NCI-H128 (cell line): ENCODE measurements around the gene PLIN3.
"Not testable (repeated sequence)": the region's sequence is repeated elsewhere in the genome, so short reads cannot be mapped to it uniquely, and the experiment has no call there.

Experiments used
- DNase-seq: peaks from one replicate; lab custom pipeline; 2025; ENCODE audit not compliant: unreplicated experiment; lab: John Stamatoyannopoulos, UW

Gene PLIN3

GRCh38 chr19:4849019-4849418 is 18.4 kb downstream of the PLIN3 start:
- no peak for DNase-seq

DNA sequence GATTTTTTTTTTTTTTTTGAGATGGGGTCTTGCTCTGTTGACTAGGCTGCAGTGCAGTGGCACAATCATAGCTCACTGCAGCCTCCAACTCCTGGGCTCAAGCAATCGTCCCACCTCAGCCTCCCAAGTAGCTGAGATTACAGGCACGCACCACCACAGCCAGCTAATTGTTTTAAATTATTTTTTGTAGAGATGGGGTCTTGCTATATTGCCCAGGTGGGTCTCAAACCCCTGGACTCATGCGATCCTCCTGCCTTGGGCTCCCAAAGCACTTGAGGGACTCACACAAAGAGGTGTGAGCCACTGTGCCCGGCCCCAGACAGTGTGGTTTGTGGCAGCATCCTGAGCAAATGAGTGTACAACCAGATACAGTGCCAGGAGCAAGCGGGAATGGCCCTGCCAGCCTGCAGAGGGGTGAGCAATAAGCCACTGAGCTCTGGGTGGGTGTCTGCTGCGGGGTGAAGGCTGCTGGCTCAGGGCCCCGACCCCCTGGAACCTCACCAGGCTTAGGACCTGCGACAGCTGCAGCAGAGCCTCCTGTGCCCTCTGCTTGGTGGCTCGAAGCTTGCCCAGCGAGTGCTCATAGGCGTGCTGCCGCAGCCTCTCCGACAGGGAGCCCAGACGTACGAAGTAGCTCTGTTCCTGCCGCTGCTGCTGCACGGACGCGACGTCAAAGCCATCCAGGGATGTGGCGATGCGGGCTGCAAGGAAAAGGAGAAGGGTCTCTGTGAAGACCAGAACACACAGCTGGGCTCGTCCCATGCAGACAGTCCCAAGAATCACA is 20.1 kb downstream of the PLIN3 start:
- DNase-seq: no peak

DNA sequence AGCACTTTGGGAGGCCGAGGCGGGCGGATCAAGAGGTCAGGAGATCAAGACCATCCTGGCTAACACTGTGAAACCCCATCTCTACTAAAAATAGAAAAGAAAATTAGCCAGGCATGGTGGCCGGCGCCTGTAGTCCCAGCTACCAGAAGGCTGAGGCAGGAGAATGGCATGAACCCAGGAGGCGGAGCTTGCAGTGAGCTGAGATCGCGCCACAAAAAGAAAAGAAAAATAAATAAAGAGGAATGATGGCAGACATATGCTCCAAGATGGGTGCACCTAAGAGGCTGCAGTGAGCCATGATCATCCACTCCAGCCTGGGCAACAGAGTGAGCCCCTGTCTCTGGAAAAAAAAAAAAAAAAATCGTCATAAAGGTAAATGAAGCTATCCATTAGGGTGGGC is 21.5 kb downstream of the PLIN3 start:
- DNase-seq: not testable (repeated sequence)

GRCh38 chr19:4844348-4845179 is 22.9 kb downstream of the PLIN3 start:
- DNase-seq: no peak

DNA sequence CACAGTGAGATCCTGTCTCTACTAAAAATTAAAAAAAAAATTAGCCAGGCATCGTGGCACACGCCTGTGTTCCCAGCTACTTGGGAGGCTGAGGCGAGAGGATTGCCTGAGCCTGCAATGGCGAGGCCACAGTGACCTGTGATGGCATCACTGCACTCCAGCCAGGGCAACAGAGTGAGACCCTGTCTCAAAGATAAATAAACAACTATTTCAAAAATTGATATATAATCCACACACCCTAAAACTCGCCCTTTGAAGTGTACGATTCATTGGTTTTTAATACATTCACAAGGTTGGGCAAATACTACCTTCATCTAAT is 23.9 kb downstream of the PLIN3 start:
- DNase-seq: no peak

- no peak for DNase-seq
Measured at GRCh38 chr19:4839192-4839591, 28.3 kb downstream of the PLIN3 start.

DNA sequence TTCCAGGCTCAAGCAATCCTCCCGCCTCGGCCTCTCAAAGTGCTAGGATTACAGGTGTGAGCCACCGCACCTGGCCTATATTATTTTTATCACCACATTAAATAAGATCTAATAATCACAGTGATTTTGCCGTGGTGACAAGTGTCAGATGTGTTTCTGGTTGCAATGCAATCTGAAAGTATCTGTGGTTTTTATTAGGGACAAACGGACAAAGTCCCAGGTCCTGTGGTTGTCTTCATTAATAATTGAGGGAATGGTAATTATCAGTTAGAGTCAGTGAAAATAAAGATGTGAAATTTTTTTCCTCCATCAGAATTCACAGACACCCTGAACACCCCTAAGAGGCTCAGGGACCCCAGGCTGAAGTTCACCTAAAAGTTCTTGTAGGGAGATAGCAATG is 34.7 kb downstream of the PLIN3 start:
- no peak for DNase-seq

DNA sequence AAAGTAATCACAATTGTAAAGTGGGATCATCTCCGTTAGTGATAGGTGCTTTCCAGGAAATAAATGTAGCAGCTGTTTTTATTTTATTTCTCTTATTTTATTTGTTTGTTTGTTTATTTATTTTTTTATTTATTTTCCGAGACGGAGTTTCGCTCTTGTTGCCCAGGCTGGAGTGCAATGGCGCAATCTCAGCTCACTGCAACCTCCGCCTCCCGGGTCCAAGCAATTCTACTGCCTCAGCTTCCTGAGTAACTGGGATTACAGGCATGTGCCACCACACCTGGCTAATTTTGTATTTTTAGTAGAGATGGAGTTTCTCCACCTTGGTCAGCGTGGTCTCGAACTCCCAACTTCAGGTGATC is 35.5 kb downstream of the PLIN3 start:
- DNase-seq: not testable (repeated sequence)

DNA sequence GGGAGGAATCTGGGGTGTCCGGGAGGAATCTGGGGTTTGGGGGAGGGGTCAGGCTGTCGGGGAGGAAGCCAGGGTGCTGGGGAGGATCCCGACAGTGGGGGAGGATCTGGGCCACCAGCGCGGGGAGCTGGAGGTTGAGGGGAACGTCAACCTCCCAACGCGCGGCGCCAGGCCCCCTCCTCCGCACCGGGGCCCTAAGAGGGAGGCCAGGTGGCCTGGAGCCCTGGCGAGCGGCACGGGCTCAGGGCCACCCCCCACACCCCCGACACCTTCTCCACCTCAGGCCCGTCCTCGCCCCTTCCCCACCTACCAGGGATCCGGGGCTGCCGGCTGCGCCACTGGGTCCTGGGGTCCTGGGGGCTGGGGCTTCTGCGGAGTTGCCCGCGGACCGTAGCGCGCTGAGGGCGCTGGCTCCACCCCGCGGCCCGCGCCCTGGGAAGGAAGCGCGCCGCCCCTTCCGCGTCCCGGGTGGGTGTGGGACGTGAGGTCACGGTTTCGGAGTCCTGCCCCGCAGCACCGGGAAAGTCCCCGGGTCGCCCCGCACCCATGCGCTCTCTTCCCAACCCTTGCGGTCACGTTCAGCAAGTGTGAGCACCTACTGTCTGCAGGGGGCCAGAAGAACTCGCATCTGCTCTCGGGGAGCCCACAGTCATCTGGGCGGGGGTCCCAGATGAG is 36.0 kb downstream of the PLIN3 start, which contains the start of gene TICAM1:
TSS of gene TICAM1 (minus strand) at position 409 of the 675 bp plus-strand sequence. CDS start 13,335 bp downstream, outside the sequence.
- DNase-seq: no peak

GRCh38 chr19:4830768-4831265 is 36.6 kb downstream of the PLIN3 start:
- no peak for DNase-seq

GRCh38 chr19:4830332-4830731 is 37.1 kb downstream of the PLIN3 start:
- DNase-seq: no peak

DNA sequence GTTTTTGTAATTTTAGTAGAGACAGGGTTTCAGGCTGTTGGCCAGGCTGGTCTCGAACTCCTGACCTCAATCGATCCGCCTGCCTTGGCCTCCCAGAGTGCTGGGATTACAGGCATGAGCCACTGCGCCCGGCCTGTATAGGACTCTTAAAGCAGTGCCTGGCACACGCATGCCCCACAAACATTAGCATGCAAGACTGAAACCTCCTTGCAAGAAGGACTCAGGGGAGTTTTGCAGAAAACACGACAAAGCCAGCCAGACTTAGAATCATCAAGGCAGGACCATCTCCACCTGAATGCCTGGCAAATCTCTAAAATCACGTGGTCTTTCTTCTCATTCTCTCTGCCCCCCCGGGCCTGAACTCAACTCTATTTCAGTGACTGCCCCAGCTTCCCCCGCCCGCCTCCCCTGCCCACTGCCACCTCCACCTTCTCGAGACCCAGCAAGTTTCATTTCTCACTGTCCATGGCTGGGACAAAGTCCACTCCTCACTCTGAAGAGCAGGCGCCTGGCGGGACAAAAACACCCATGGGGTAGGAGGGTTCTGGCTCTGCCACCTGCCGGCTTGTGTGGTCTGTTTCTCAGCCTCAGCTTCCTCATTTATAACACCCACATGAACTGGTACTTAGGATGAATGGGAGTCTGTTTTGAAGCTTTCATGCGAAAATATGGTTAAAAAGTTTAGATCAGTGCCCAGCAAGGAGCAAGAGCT is 38.3 kb downstream of the PLIN3 start:
- no peak for DNase-seq

DNA sequence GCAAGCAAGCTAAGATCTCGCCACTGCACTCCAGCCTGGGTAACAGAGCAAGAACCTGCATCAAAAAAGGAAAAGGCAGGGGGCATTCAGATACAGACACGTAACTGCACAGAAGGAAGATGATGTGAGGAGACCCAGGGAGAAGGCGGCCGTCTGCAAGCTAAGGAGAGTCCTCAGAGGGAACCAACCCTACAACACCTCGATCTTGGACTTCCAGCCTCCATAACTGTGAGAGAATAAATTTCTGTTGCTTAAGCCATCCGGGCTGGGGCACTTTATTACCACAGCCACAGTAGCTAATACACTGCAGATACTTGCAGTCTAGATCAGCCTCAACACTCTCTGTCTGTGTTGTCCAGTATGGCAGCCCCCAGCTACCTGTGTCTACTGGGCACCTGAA is 43.9 kb downstream of the PLIN3 start:
- no peak for DNase-seq

DNA sequence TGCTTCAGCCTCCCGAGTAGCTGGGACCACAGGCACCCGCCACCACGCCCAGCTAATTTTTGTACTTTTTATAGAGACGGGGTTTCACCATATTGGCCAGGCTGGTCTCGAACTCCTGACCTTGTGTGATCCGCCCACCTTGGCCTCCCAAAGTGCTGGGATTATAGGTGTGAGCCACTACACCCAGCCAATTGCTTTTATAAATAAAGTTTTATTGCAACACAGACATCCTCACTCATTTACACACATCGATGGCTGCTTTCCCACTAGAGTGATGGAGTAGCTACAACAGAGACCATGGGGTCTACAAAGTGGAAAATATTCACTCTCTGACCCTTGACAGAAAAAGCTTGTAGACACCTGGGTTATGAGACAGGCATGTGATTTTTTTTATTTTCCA is 45.1 kb downstream of the PLIN3 start:
- not testable (repeated sequence) for DNase-seq

DNA sequence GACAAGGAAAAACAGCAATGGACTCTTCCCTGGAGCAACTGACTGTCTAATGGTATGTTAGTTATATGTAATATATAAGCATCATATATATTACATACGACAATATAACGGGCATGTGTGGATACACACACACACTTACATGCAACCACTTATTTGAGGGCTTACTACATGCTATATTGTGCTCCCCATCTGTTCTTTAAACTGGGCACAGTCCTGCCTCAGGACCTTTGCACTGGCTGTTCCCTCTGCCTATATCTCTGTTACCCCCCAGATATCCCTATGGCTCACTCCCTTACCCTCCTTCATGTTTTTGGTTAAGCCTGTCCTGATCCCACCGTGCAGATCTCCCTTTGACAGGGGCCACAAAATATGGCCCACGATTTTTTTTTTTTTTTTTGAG is 46.2 kb downstream of the PLIN3 start:
- DNase-seq: no peak

- no peak for DNase-seq
Measured at GRCh38 chr19:4817467-4818277, 49.8 kb downstream of the PLIN3 start.

- no peak for DNase-seq
Measured at GRCh38 chr19:4816950-4817278, 50.6 kb downstream of the PLIN3 start.

GRCh38 chr19:4816202-4816949 is 51.1 kb downstream of the PLIN3 start:
- DNase-seq: no peak

GRCh38 chr19:4815426-4816201 is 51.9 kb downstream of the PLIN3 start:
- DNase-seq: peak; percentile 35
